ENCODE data around the gene BYSL.

GRCh38 chr6:41885930-41886329 is 35.4 kb upstream of the BYSL start:
- TF ChIP-seq POLR2A (IDR thresholded peaks at IDR 0.05; ENCODE audit: low read depth, low read length) (no peak), POLR2AphosphoS5 (IDR thresholded peaks at IDR 0.05; ENCODE audit: low read depth, low read length) (no peak), TAF1 (IDR thresholded peaks at IDR 0.05; ENCODE audit: low read depth, low read length) (no peak), POU2F2 (IDR thresholded peaks at IDR 0.05; ENCODE audit: low read depth, low read length) (no peak), SPI1 (IDR thresholded peaks at IDR 0.05; ENCODE audit: low read depth, low read length) (no peak), PAX5 (IDR thresholded peaks at IDR 0.05; ENCODE audit: insufficient read depth, low read length, severe bottlenecking) (no peak)

Data from GM12891 (cell line).